Right lobe of liver (tissue), 4 donors: Measurements from ENCODE around the gene FAM20B.

Experiments
- POLR2A ChIP-seq: fragments of 450-650 bp; IDR thresholded peaks from one replicate; pipeline ENCODE4 v1.6.1; 2017; ENCODE audit warnings: antibody characterized with exemption, mild to moderate bottlenecking
- TF ChIP-seq, protein P1 (sequence below), 4 donors: fragments of 200-600 bp in 3 of 4; fragments of 450-650 bp in 1 of 4; IDR thresholded peaks; one replicate each; pipeline versions ENCODE4 v1.5.1 to v1.8.0; 2016 to 2022; ENCODE audit warnings: antibody characterized with exemption in 4 of 4, mild to moderate bottlenecking in 2 of 4
- donor health status: DM: no; HTN: no; CAD: no.
- donor health status: DM: no; HTN: no; CAD: no.
- donor health status: DM: no; HTN: yes; CAD: no.

DNA sequence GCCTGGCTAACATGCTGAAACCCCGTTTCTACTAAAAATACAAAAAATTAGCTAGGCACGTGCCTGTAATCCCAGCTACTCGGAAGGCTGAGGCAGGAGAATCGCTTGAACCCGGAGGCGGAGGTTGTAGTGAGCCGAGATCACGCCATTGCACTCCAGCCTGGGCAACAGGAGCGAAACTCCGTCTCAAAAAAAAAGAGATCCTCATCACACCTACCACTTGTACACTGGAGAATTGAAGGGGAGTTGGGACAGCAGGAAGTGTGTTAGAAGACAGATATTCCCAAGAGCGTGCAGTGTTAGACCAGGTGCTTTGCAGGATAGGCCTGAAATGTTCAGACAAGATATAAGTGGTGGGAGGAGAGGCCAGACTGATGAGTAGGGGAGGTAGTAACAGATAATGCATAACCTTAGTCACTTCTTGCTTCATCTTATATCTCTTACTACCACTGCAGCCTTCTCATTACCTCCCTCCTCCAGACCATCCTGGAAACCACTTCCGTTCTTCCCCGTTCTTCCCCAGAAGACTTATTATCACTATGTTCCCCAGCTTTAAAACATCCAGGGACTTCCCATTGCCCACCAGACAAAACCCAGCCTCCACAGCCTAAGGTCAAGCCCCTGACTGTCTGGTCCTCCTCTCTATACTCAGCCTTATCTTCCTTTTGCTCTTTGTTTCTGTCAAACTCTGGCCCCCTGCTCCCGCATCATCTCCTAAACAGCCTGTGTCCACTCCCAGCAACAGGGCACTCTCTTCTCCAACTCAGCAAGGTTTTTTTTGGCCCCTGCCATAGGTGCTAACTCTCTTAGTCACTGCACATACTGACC lies 21.3 kb downstream of the FAM20B start:
- TF ChIP-seq, protein P1, sequence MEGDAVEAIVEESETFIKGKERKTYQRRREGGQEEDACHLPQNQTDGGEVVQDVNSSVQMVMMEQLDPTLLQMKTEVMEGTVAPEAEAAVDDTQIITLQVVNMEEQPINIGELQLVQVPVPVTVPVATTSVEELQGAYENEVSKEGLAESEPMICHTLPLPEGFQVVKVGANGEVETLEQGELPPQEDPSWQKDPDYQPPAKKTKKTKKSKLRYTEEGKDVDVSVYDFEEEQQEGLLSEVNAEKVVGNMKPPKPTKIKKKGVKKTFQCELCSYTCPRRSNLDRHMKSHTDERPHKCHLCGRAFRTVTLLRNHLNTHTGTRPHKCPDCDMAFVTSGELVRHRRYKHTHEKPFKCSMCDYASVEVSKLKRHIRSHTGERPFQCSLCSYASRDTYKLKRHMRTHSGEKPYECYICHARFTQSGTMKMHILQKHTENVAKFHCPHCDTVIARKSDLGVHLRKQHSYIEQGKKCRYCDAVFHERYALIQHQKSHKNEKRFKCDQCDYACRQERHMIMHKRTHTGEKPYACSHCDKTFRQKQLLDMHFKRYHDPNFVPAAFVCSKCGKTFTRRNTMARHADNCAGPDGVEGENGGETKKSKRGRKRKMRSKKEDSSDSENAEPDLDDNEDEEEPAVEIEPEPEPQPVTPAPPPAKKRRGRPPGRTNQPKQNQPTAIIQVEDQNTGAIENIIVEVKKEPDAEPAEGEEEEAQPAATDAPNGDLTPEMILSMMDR (IDR thresholded peaks at IDR 0.05), result no peak
- no peak for TF ChIP-seq POLR2A
